Body of pancreas (tissue), 4 donors: Measurements from ENCODE around the gene GCH1. TPM values are rescaled to one million over a fixed set of nuclear protein-coding genes. Genes with fewer than 3 reads are reported as not detected.

Experiments used
- ATAC-seq: fragments of 150-250 bp; one replicate; pipeline ENCODE4 v1.9.1; 2016
- DNase-seq, 4 donors: peaks; one replicate each; pipeline ENCODE4 v3.0.0-alpha.2; 2019
- H3K27ac ChIP-seq, 4 donors: fragments of 200-600 bp; sonication (generic); 1 replicate in 3 of 4; 2 replicates in 1 of 4; pipeline versions ENCODE4 v1.5.1 to v1.6.1; 2016 to 2019; ENCODE audit warnings: mild to moderate bottlenecking in 1 of 4, mixed read lengths in 1 of 4, moderate library complexity in 1 of 4
- H3K27me3 ChIP-seq, 2 donors: fragments of 200-600 bp; sonication (generic); one replicate each; pipeline ENCODE4 v1.6.0; 2016; ENCODE audit warnings: mild to moderate bottlenecking in 1 of 2
- H3K36me3 ChIP-seq, 2 donors: fragments of 200-600 bp; sonication (generic); replicated peaks in 1 of 2; 2 replicates each; pipeline ENCODE4 v1.5.1; 2016; ENCODE audit warnings: low read depth in 2 of 2; ENCODE audit not compliant: insufficient read depth in 1 of 2
- H3K4me1 ChIP-seq: fragments of 200-600 bp; sonication (generic); one replicate; pipeline ENCODE4 v1.6.0; 2016
- H3K4me3 ChIP-seq, 2 donors: fragments of 200-600 bp; sonication (generic); 1 replicate in 1 of 2; 2 replicates in 1 of 2; pipeline ENCODE4 v1.5.1; 2016 to 2019
- H3K9me3 ChIP-seq, 3 donors: fragments of 200-600 bp; sonication (generic); 1 replicate in 2 of 3; 2 replicates in 1 of 3; pipeline ENCODE4 v1.5.1; 2016
- POLR2A ChIP-seq, 3 donors: fragments of 450-650 bp; IDR thresholded peaks; one replicate each; pipeline ENCODE4 v1.6.1; 2016; ENCODE audit warnings: antibody characterized with exemption in 3 of 3, mild to moderate bottlenecking in 2 of 3
- WGBS, 2 donors: methylation state at CpG; one replicate each; pipeline ENCODE4 v1.1.5; 2017; 5-methylcytosine and 5-hydroxymethylcytosine counted together
- intact Hi-C: fragments of 100-400 bp; cut with DNase I; formaldehyde crosslinking; loops from one replicate; pipeline ENCODE4 v1.15.1; 2023
- total RNA-seq, 2 donors: library from RNA; depleted of rRNA; stranded (reverse); fragments of >200 nt; gene quantifications; one replicate each; pipeline ENCODE4 v1.1.0, GENCODE V29; 2016
- TF ChIP-seq, protein P1 (sequence below), 7 experiments: fragments of 450-650 bp in 4 of 7; fragments of 200-600 bp in 3 of 7; sonication (generic) in 3 of 7; IDR thresholded peaks; one replicate each; pipeline ENCODE4 v1.5.1; 2016 to 2019; ENCODE audit warnings: antibody characterized with exemption in 7 of 7

The GCH1 gene
- total RNA-seq, 2 donors from 2014 or later = 6.0 to 11.9 TPM

DNA sequence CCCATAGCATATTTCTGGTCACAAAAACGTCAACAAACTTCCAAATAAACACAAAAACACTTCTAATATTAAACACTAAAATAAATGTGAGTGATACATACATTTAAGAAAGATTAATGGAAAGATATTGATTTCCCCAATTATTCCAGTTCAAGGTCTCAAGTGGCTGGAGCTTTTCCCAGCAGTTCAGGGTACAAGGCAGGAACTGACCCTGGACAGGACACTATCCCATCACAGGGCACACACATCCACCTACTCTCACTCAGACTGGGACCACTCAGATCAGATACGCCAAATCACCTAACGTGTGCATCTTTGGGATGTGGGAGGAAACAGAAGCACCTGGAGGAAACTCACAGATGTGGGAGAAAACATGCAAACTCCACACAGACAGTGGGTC lies 50.4 kb downstream of the GCH1 start:
- Histone ChIP-seq H3K27ac (no peak overlapping the region), H3K36me3 (no peaks in the 10 kb centered on the region), H3K4me3 (no peak overlapping the region), H3K9me3 (no peaks in the 10 kb centered on the region), H3K4me1 (no peaks in the 10 kb centered on the region), H3K27me3 (no peaks in the 10 kb centered on the region)
- TF ChIP-seq, protein P1, sequence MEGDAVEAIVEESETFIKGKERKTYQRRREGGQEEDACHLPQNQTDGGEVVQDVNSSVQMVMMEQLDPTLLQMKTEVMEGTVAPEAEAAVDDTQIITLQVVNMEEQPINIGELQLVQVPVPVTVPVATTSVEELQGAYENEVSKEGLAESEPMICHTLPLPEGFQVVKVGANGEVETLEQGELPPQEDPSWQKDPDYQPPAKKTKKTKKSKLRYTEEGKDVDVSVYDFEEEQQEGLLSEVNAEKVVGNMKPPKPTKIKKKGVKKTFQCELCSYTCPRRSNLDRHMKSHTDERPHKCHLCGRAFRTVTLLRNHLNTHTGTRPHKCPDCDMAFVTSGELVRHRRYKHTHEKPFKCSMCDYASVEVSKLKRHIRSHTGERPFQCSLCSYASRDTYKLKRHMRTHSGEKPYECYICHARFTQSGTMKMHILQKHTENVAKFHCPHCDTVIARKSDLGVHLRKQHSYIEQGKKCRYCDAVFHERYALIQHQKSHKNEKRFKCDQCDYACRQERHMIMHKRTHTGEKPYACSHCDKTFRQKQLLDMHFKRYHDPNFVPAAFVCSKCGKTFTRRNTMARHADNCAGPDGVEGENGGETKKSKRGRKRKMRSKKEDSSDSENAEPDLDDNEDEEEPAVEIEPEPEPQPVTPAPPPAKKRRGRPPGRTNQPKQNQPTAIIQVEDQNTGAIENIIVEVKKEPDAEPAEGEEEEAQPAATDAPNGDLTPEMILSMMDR (IDR thresholded peaks at IDR 0.05) = no peak
- no peak for TF ChIP-seq POLR2A (IDR thresholded peaks at IDR 0.05)
- no peak for DNase-seq
- ATAC-seq = no peak
- intact Hi-C loops = no loop called here
- WGBS, 2 donors = 77 to 84% methylated on average over 3 of the region's 3 CpGs

DNA sequence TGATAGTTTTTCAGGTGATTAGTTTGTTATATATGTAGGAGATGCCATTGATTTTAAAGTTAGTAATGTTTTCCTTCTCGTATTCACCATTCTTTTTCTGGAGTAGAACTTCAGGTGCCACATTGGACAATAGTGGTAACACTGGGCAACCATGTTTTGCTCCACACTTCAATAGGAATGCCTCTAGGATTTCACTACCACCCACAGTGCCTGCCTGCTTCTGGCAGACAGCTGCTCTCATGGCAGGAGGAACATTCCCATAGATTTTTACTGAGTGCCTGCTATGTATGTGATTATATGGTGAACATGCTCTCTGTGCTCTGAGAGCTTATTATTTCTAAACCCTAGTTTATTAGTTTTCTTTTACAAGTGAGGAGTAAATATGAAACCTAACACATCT lies 53.7 kb downstream of the GCH1 start:
- intact Hi-C loops = no loop called here
- ATAC-seq = no peak
- Histone ChIP-seq H3K36me3 (no peaks in the 10 kb centered on the region), H3K4me1 (no peaks in the 10 kb centered on the region), H3K27ac (no peak overlapping the region), H3K9me3 (no peaks in the 10 kb centered on the region), H3K27me3 (no peaks in the 10 kb centered on the region), H3K4me3 (no peak overlapping the region)
- TF ChIP-seq, protein P1 (IDR thresholded peaks at IDR 0.05) = no peak
- no peak for TF ChIP-seq POLR2A (IDR thresholded peaks at IDR 0.05)
- no peak for DNase-seq
- WGBS, 2 donors = 90 to 91% methylated on average over 1 of the region's 1 CpG

DNA sequence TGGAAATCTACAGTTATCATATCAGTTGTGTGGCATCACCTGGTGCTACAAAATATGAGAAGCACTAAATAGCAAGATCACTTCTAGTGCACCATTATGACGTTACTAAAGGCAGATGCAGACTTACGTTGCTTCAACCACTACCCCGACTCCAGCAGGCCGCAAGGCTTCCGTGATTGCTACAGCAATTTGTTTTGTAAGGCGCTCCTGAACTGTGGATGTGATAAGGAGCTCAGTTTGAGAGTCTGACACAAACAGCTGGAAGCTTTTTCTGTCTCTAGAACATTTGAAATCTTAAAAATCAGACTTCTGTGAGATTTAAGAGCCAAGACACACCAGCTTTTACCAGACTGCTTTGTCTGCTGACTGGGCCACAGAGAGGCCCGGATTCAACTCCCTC lies 57.0 kb downstream of the GCH1 start:
- no peaks in the 10 kb centered on the region for H3K36me3 ChIP-seq
- TF ChIP-seq, protein P1 (IDR thresholded peaks at IDR 0.05) = no peak
- no peak for TF ChIP-seq POLR2A (IDR thresholded peaks at IDR 0.05)
- no peaks in the 10 kb centered on the region for H3K9me3 ChIP-seq
- ATAC-seq (no peak), DNase-seq (no peak)
- WGBS, 2 donors = 83 to 92% methylated on average over 7 of the region's 7 CpGs
- H3K27me3 ChIP-seq = no peaks in the 10 kb centered on the region
- H3K27ac ChIP-seq = no peak overlapping the region
- intact Hi-C loops = no loop called here
- no peak overlapping the region for H3K4me3 ChIP-seq
- H3K4me1 ChIP-seq = no peaks in the 10 kb centered on the region

DNA sequence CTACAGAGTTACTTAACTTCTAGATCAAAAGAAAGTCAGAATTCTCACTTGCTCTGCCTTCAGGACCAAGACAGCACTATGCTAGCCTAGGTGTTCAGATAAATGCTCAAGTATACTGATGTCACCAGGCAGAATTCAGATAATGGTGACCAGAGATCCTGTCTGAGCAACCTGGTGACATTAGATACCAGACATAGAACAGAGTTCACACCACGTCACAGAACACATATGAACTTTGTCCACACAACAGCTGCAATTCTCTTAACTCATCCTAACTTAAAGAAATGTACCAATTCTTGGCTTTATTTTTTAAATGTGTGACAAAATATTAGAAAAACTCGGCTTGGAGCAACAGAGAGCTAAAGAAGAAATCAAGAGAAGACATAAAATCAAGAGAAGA lies 58.1 kb downstream of the GCH1 start:
- intact Hi-C loops = no loop called here
- no peak for TF ChIP-seq POLR2A (IDR thresholded peaks at IDR 0.05)
- TF ChIP-seq, protein P1 (IDR thresholded peaks at IDR 0.05) = no peak
- ATAC-seq = no peak
- Histone ChIP-seq H3K4me3 (no peak overlapping the region), H3K4me1 (no peaks in the 10 kb centered on the region), H3K27me3 (no peaks in the 10 kb centered on the region), H3K36me3 (no peaks in the 10 kb centered on the region), H3K27ac (no peak overlapping the region), H3K9me3 (no peaks in the 10 kb centered on the region)
- no peak for DNase-seq
- WGBS, 2 donors = 74 to 85% methylated on average over 2 of the region's 2 CpGs

DNA sequence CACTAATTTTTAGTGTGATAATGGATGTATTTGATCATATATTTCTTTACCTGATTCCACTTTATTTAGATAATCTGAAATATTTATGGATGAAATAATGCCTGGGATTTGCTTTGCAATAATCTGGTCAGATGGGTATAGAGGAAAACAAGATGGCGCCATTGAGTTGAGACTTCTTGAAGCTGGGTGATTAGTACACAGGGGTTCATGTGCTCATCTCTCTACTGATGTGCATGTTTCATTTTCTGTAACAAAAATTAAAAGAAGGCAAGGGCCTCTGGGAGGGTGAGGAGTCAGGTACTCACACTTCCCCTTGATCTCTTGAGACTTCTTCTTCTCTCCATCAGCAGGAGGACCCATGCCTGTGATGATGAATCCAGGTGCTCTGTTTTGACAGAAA lies 61.8 kb downstream of the GCH1 start:
- WGBS, 2 donors = 100% methylated on average over 1 of the region's 1 CpG
- Histone ChIP-seq H3K4me1 (no peaks in the 10 kb centered on the region), H3K36me3 (no peaks in the 10 kb centered on the region), H3K27ac (no peak overlapping the region), H3K9me3 (no peaks in the 10 kb centered on the region), H3K27me3 (no peaks in the 10 kb centered on the region), H3K4me3 (no peak overlapping the region)
- intact Hi-C loops = no loop called here
- TF ChIP-seq, protein P1 (IDR thresholded peaks at IDR 0.05) = no peak
- TF ChIP-seq POLR2A (IDR thresholded peaks at IDR 0.05) = no peak
- ATAC-seq (no peak), DNase-seq (no peak)
